GM12891 (cell line): ENCODE results near the gene FLT3.
"Not testable (repeated sequence)": the region's sequence is repeated elsewhere in the genome, so short reads cannot be mapped to it uniquely, and the experiment has no call there.

ENCODE experiments used
- DNase-seq: peaks from one replicate; pipeline ENCODE4 v3.0.0; 2011; ENCODE audit warnings: low spot score; ENCODE audit not compliant: insufficient read length
- FAIRE-seq: peaks from 2 replicates; lab custom pipeline; 2011; peaks lifted over from hg19 to GRCh38; lab: Jason Lieb, UNC
- PAX5 ChIP-seq: IDR thresholded peaks from 2 replicates; pipeline ENCODE4 v1.6.1; 2011; ENCODE audit warnings: low read length, moderate library complexity, mild to moderate bottlenecking; ENCODE audit not compliant: insufficient read depth, severe bottlenecking
- POLR2A ChIP-seq: IDR thresholded peaks from 2 replicates; pipeline ENCODE4 v1.6.1; 2011; ENCODE audit warnings: low read depth, low read length, control low read depth
- POLR2AphosphoS5 ChIP-seq: IDR thresholded peaks from 2 replicates; pipeline ENCODE4 v1.6.1; 2011; ENCODE audit warnings: low read depth, low read length, control low read depth
- POU2F2 ChIP-seq: IDR thresholded peaks from 2 replicates; pipeline ENCODE4 v1.6.1; 2011; ENCODE audit warnings: low read depth, mild to moderate bottlenecking, control low read depth, low read length, moderate library complexity
- SPI1 ChIP-seq: IDR thresholded peaks from 2 replicates; pipeline ENCODE4 v1.6.1; 2011; ENCODE audit warnings: low read depth, low read length, control low read depth
- TAF1 ChIP-seq: IDR thresholded peaks from 2 replicates; pipeline ENCODE4 v1.6.1; 2011; ENCODE audit warnings: low read depth, low read length, control low read depth

Gene FLT3

DNA sequence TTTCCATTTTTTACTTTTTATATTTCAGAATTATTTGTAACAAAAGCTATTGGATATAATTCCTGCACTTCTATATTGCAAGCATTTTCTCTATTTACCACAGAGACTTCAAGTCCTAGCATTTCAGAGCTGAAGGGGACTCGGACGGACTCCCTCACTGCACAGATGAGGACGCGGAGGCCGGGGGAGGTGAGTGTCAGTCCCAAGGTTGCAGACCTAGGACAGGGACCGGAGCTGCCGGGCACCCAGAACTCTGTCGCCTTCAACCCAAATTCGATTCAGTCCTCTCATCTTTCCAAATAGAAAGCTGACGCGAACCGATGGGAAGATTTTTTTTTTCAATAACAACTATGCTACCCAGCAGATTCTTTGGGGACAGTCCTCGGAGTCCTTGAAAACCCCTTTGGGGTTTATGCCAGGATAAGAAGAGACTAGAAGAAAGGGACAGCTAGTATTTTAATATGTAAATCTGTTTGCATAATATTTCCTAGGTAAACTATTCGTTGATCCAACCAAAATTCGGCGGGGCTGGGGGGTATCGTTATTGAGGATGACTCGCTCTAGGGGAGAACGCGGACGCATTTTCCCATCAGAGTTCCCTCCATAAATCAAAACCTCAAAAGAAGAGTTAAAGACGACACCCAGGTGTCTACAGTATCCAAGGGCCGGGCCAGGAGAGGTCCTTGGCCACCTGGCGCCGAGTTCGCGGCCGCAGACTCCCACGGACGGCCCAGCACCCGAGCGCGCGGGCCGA lies 803 bp downstream of the FLT3 start:
- TF ChIP-seq PAX5, result no peak
- no peak for TF ChIP-seq POLR2AphosphoS5
- TF ChIP-seq POLR2A, result no peak
- TF ChIP-seq POU2F2, result no peak
- no peak for TF ChIP-seq SPI1
- no peak for TF ChIP-seq TAF1
- no peak for FAIRE-seq

DNA sequence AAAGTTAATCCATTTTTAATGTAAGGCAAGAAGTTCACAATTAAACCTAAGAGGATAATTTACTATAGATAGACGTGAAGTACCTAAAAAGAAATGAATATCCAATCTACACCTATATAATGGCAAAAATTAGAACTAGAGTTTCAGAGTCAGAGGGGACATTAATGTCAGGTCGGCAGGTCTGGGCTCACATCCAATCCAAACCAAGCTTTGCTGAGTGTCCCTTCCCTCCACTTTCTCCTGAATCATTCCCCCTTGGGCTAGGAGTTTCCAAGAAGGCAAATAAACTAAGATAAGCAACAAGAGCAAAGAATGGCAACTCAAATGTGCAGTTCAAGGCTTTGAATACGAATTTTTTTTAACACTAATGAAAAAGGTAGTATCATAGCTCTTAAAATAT lies 2.9 kb downstream of the FLT3 start:
- DNase-seq (no peak), FAIRE-seq (no peak)
- no peak for TF ChIP-seq TAF1
- no peak for TF ChIP-seq POLR2A
- no peak for TF ChIP-seq POU2F2
- TF ChIP-seq SPI1, result no peak
- TF ChIP-seq POLR2AphosphoS5, result no peak
- no peak for TF ChIP-seq PAX5

More for the DNA sequence above, 803 bp downstream of the FLT3 start:
- no peak for DNase-seq

DNA sequence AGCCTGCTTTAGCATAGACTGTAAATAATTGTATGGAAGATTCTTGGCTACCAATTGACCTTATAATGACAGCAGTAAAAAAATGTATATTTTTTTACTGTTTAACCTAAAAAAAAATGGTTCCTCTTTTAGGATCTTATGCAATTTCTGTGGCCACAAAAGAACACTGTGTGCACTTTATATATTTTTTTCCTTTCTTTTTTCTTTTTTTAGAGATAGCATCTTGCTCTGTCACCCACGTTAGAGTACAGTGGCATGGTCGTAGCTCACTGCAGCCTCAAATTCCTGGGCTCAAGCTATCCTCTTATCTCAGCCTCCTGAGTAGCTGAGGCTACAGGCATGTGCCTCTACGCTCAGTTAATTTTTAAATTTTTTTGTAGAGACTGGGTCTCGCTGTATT lies 6.1 kb downstream of the FLT3 start:
- no peak for DNase-seq
- TF ChIP-seq SPI1 (no peak), PAX5 (no peak), POLR2AphosphoS5 (no peak), POU2F2 (no peak), POLR2A (no peak), TAF1 (no peak)
- FAIRE-seq, result no peak

DNA sequence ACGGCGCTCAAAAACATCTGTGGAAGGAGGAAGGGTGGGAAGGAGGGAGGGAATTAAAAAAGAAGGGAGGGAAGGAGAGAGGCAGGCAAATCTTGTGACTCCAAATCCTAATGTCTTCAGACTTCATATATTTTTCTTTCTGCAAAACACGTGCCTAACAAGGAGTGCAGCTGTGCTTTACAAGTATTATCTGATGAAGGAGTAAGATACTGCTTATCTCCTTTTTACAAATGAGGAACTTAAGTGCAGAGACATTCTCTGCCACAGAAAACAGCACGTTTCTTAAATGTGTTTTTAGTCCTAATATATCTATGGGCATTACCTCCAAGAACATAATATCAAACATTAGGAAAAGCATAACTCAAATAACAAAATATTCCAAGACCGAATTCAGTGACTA lies 6.5 kb downstream of the FLT3 start:
- FAIRE-seq (no peak), DNase-seq (no peak)
- TF ChIP-seq POLR2AphosphoS5 (no peak), POLR2A (no peak), TAF1 (no peak), PAX5 (no peak), POU2F2 (no peak), SPI1 (no peak)

DNA sequence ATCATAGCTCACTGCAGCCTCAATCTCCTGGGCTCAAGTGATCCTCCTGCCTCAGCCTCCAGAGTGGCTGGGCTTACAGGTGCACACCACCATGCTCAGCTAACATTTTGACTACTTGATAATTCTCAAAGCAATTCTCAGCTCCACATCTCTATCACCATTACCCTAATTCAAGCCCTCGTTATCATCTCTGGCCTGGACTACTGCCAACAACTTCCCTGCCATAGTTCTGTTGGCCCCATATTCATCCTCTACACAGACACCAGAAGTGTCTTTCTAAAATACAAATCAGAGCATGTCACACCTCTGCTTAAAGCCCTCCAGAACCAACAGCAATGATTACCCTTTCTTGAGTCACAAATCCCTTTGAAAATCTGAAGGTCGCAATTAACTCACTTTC lies 7.9 kb downstream of the FLT3 start:
- TF ChIP-seq PAX5, result no peak
- FAIRE-seq, result no peak
- DNase-seq, result no peak

DNA sequence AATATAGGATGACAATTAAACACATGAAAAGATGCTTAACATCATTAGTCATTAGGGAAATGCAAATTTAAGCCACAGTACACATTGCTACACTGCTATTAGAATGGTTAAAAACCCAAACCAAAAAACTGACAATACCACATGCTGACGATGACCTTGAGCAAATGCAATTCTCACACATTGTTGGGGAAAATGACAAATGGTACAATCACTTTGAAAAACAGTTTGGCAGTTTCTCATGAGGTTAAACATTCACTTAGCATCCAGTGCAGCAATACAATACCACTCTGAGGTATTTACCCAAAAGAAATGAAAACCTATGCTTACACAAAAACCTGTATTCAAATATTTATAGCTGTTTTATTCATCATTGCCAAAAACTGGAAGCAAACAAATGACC lies 11.3 kb downstream of the FLT3 start:
- TF ChIP-seq TAF1, result no peak
- no peak for TF ChIP-seq SPI1
- no peak for TF ChIP-seq POLR2AphosphoS5
- no peak for TF ChIP-seq POLR2A
- no peak for TF ChIP-seq POU2F2
- TF ChIP-seq PAX5, result no peak
- FAIRE-seq (no peak), DNase-seq (no peak)

DNA sequence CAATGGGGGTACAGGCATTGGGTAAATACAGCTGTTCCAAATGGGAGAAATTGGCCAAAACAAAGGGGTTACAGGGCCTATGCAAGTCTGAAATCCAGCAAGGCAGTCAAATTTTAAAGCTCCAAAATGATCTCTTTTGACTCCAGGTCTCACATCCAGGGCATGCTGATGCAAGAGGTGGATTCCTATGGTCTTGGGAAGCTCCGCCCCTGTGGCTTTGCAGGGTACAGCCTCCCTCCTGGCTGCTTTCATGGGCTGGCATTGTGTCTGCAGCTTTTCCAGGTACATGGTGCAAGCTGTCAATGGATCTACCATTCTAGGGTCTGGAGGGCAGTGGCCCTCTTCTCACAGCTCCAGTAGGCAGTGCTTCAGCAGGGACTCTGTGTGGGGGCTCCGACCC lies 22.6 kb downstream of the FLT3 start:
- not testable (repeated sequence) for DNase-seq, FAIRE-seq

DNA sequence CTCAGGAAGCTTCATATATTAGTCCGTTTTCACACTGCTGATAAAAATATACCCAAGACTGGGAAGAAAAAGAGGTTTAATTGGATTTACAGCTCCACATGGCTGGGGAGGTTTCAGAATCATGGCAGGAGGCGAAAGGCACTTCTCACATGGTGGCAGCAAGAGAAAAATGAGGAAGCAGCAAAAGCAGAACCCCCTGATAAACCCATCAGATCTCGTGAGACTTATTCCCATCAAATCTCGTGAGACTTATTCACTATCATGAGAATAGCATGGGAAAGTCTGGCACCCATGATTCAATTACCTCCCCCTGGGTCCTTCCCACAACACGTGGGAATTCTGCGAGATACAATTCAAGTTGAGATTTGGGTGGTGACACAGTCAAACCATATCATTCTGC lies 23.1 kb downstream of the FLT3 start:
- DNase-seq, result no peak
- no peak for FAIRE-seq
- TF ChIP-seq POLR2AphosphoS5 (no peak), POLR2A (no peak), SPI1 (no peak), TAF1 (no peak), POU2F2 (no peak), PAX5 (no peak)

DNA sequence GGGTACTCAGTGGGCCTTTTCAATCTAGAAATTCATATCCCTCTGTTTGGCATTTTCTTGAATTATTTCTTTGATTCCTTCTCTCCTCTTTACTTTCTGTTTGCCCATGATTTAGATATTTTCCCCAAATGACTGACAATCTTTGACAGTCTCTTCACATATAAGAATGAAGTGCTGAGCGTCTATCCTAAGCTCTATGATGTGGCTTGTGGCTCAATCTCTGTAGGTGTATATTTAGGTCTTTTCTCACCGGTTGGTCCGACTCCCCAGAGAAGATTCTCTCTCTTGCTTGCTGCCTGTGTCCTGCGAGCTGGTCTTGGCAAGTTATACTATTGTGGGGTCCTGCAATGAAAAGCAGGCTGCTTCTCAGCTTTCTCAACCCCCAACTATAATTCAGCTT lies 29.0 kb downstream of the FLT3 start:
- TF ChIP-seq POLR2A (no peak), PAX5 (no peak), POU2F2 (no peak), TAF1 (no peak), POLR2AphosphoS5 (no peak), SPI1 (no peak)
- FAIRE-seq, result no peak
- DNase-seq, result no peak

DNA sequence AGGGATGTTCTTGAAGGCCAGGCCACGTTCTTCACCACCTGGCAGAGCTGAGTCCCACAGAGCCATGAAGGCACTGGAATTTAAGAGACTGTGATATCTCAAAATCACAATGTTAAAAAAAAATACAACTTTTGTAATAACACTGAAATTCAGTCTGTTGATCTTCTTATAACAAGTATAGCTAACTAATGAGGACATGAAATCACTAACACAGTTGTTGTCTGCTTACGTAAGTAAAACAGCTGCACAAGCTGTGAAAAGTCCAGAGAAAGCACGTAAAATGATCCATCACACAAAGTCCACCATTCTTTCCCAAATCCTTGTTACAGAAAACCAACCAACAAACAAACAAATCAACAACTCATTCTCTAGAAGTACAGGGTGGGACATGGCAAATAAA lies 32.9 kb downstream of the FLT3 start:
- DNase-seq (no peak), FAIRE-seq (no peak)
- TF ChIP-seq TAF1, result no peak
- TF ChIP-seq PAX5, result no peak
- no peak for TF ChIP-seq POU2F2
- no peak for TF ChIP-seq SPI1
